LNCaP clone FGC (cell line): Measurements from ENCODE around the gene RAD18.
A peak's percentile ranks its signal among the peaks of the same experiment; 100 is the strongest.

Experiments
- DNase-seq: peaks from one replicate; pipeline ENCODE4 v3.0.0-alpha.2; 2011; ENCODE audit warnings: low read depth
- H3K4me3 ChIP-seq: 2 replicates; pipeline ENCODE4 v1.5.1; 2011; ENCODE audit warnings: mild to moderate bottlenecking, low read depth, low read length, control low read depth
- TF ChIP-seq, protein P1 (sequence below): IDR thresholded peaks from 2 replicates; pipeline ENCODE4 v1.5.1; 2012; ENCODE audit warnings: mild to moderate bottlenecking; ENCODE audit not compliant: control insufficient read depth, insufficient read depth; ENCODE audit errors: extremely low read depth

The RAD18 gene

DNA sequence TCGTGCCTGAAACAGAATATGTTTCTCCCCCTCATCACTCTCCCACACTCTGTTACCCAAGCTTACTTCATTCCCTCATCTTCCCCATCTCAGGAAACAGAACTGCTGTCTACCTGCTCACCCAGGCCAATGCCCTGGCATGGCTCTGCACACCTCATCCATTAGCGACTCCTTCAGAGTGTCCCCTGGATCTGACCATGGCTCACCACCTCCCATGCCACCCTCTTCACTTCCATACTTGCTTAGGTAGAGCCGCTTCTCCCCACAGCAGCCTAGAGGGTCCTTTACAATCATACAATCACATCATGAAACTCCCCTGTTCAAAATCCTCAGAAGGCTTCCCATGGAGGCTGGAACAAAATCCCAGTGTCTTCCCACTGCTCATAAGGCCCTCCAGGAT, 33.9 kb upstream of the RAD18 start:
- TF ChIP-seq, protein P1, sequence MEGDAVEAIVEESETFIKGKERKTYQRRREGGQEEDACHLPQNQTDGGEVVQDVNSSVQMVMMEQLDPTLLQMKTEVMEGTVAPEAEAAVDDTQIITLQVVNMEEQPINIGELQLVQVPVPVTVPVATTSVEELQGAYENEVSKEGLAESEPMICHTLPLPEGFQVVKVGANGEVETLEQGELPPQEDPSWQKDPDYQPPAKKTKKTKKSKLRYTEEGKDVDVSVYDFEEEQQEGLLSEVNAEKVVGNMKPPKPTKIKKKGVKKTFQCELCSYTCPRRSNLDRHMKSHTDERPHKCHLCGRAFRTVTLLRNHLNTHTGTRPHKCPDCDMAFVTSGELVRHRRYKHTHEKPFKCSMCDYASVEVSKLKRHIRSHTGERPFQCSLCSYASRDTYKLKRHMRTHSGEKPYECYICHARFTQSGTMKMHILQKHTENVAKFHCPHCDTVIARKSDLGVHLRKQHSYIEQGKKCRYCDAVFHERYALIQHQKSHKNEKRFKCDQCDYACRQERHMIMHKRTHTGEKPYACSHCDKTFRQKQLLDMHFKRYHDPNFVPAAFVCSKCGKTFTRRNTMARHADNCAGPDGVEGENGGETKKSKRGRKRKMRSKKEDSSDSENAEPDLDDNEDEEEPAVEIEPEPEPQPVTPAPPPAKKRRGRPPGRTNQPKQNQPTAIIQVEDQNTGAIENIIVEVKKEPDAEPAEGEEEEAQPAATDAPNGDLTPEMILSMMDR, result no peak
- DNase-seq, result no peak

DNA sequence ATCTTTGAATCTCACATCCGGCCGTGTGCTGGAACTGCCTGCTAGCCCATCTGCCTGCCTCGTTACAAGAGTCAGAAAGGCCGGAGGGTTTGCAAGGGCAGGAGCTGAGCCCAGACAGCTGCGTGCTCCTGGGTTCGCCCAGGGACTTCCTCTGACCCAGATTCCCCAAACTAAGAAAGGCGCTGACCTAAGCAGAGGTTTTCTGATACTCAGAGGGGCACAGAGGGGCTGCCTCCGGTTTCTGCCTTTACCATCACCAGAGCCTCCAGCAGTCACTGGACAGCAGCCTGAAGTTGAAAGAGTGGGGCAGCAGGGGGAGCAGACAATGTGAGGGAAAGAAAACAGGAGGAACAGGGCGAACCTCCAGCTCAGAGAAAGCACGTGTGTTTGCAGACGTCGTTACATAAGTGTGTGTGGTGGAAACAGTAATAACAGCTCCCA, 33.4 kb upstream of the RAD18 start:
- TF ChIP-seq, protein P1, result peak; percentile 25
- peak; percentile 11 for DNase-seq
- H3K4me3 ChIP-seq, result no peak overlapping the region

More for the DNA sequence above, 33.9 kb upstream of the RAD18 start:
- no peak overlapping the region for H3K4me3 ChIP-seq

DNA sequence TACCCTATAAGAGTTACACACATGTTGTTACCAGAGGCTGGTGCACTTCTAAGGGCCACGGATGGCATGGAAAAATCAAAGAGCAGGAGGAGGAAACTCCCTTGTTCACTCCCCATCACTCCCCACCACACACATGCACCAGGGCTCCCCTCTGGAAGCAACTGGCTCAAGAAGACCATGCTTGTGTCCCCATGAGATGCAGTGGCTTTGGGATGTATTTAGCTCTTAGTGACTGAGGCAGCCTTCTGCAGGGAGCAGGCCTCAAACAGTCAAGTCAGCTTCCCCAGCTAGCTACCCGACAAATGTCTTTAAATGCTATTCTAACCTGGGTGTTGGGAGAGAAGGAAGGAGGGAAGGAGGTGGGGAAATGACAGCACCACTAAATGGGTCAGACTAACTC, 32.9 kb upstream of the RAD18 start:
- no peak for DNase-seq
- TF ChIP-seq, protein P1, result no peak
- no peak overlapping the region for H3K4me3 ChIP-seq

DNA sequence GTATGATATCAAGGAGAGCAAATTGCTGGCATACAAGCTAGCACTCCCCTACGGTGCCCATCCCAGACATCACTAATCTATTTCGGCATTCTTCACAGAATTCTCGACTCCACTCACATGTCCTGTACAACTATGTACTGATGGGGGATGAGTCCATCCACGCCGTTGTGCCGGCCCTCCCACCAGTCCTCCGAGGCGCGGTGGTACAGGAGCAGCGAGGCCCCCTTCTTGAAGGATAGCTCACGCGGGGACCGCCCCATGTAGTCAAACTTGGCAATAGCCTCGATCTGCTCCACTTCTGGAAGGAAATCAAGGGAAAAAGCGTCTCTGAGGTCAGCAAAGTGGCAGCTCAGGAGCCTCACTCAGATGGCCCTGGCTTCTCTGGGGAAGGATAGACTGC, 31.0 kb upstream of the RAD18 start:
- TF ChIP-seq, protein P1, result no peak
- no peak overlapping the region for H3K4me3 ChIP-seq
- DNase-seq, result no peak

DNA sequence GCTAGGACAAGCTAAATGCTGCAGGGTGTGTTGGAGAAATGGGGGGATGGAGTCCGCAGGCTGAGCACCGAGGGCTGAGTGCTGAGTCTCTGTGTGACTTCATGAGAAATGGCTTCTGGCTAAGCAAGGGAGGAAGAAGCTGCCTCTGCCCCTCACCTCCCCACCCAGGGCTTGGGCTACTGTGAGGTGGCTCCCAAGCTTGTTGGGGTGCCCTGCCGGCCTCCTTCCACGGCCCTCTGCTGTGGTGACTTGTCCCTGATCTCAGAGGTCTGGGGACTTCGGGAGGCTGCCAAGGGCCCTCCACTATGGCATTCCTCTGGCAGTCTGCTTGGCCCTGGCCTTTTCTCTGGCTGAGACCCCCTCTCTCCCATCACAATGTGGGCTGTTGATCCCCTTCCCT, 30.1 kb upstream of the RAD18 start:
- TF ChIP-seq, protein P1, result no peak
- no peak for DNase-seq
- H3K4me3 ChIP-seq, result no peak overlapping the region

DNA sequence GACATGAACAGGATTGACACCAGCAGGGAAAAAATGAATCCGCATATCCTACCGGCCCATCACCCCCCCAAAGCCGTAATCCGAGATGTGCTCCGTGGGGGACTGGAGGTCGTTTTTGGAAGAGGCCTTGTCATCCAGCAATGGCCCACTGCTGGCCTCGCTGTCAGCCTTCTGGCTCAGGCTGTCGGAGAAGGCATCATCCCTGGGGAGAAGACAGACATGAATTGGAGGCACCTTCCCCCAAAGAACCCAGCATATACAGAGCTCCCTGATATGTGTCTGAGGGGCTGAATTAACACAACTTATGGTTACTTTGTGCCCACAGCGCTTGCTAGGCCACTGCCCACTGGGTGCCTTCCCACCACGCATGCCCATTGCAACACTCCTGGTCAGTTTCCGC, 29.6 kb upstream of the RAD18 start:
- DNase-seq, result no peak
- TF ChIP-seq, protein P1, result no peak
- no peak overlapping the region for H3K4me3 ChIP-seq

DNA sequence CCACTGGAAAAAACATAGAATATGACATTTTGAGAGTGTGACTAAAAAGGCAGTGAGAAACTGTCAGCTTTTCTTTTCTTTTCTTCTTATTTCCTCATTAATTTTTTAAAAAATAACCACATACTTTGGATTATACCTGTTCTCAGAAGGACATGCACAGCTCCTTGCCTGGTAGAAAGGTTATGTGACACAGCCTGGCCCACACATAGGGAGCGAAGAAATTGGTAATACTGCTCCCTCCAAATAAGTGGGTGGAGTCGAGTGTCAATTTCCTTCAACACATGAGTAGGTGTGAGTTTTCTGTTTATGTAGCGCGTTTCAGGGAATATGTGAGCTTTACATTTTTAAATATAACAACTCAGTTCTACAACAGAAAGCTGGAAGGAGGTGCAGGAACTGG, 28.9 kb upstream of the RAD18 start:
- H3K4me3 ChIP-seq, result no peak overlapping the region
- TF ChIP-seq, protein P1, result no peak
- DNase-seq, result no peak
